Hepatocyte (in vitro differentiated cells): ENCODE results near the gene PRSS57.

Source experiments
- EZH2 ChIP-seq: fragments of 200-600 bp; sonication (generic); IDR thresholded peaks from 2 replicates; pipeline ENCODE4 v1.6.1; 2016; ENCODE audit warnings: antibody characterized with exemption, mild to moderate bottlenecking, borderline replicate concordance
- EZH2phosphoT487 ChIP-seq: fragments of 200-600 bp; sonication (generic); IDR thresholded peaks from one replicate; pipeline ENCODE4 v1.6.1; 2018; ENCODE audit warnings: antibody characterized with exemption, mild to moderate bottlenecking, low read depth, moderate library complexity; ENCODE audit not compliant: unreplicated experiment, severe bottlenecking
- TF ChIP-seq, protein P1 (sequence below): fragments of 200-600 bp; sonication (generic); IDR thresholded peaks from 2 replicates; pipeline ENCODE4 v1.5.1; 2016; ENCODE audit warnings: antibody characterized with exemption, mild to moderate bottlenecking; ENCODE audit not compliant: poor library complexity

DNA sequence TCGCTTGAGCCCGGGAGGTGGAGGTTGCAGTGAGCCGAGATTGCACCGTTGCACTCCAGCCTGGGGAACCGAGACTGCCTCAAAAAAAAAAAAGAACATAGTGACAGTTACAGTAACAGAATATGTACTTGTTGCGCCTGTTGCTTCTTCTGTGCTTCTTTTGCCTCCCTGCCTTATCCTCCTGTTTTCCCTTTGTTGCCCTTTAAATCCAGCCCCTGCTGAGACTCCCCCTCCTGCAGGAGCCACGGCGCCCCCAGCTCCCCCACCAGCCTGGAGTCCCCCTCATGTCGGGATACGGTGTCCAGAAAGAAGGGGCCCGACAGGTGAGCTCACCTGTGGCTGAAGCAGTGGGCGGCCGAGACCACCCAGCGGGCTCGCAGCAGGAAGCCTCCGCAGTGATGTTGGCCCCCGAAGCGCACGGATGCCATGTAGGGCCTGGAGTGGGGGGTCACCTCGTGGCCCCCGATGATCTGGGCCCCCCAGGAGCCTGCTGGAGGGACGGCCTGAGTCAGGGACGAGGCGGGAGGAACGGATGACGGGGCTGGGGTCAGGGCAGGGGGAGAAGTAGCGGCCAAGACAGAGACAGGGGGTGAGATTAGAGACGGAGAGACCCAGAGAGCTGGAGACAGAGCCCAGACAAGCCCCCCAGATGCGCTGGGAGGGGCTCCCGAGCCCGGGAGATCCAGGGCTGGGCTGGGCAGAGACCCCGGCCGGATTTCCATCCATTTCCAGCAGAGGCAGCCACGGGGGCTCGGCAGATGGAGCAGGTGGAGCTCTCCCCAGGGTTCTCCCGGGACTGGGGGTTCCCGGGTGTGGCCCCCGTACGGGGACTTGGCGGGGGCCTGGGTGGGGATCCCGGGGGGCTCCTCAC, 536 bp downstream of the PRSS57 start:
- TF ChIP-seq, protein P1, sequence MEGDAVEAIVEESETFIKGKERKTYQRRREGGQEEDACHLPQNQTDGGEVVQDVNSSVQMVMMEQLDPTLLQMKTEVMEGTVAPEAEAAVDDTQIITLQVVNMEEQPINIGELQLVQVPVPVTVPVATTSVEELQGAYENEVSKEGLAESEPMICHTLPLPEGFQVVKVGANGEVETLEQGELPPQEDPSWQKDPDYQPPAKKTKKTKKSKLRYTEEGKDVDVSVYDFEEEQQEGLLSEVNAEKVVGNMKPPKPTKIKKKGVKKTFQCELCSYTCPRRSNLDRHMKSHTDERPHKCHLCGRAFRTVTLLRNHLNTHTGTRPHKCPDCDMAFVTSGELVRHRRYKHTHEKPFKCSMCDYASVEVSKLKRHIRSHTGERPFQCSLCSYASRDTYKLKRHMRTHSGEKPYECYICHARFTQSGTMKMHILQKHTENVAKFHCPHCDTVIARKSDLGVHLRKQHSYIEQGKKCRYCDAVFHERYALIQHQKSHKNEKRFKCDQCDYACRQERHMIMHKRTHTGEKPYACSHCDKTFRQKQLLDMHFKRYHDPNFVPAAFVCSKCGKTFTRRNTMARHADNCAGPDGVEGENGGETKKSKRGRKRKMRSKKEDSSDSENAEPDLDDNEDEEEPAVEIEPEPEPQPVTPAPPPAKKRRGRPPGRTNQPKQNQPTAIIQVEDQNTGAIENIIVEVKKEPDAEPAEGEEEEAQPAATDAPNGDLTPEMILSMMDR = no peak
- TF ChIP-seq EZH2phosphoT487 = no peak
- TF ChIP-seq EZH2 = no peak
